ENCODE results near the gene CORO7. TPM values are rescaled to one million over a fixed set of nuclear protein-coding genes. Genes with fewer than 3 reads are reported as not detected.

CORO7 gene
- total RNA-seq, 1 experiment from 2014 or later: 42.1 TPM

DNA sequence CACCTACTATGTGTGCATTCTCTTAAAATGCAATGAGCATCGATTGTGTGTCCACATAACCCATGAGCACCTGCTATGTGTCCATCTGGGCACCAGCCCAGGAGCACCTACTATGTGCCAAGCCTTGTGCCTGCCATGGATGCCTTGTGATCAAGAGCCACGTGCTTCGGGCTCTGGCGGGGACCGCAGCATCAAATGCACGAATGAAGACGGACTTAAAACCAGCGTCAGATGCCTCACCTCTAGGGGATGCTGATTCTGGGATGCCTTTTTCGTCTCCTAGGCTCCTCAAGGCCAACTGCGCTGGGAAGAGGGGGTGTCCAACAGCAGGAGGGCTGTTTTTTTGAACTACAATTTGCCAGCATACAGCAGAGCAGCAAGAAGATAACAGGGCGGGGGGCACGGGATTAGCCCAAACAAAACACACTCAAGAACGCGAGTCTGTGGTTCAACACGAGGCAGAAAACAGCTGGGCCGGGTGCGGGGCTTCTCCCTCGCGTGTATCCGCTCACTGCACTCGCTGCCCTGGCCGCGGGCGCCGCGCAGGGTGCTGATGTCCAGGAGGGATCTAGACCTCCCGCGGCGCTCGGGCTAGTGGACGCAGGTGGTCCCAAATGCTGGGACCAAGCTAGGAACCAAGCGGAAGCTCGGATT, 101.7 kb downstream of the CORO7 start:
- POLR2A ChIA-PET (ENCODE audit: unreplicated experiment): no interaction called here
- TF ChIP-seq, protein P1, sequence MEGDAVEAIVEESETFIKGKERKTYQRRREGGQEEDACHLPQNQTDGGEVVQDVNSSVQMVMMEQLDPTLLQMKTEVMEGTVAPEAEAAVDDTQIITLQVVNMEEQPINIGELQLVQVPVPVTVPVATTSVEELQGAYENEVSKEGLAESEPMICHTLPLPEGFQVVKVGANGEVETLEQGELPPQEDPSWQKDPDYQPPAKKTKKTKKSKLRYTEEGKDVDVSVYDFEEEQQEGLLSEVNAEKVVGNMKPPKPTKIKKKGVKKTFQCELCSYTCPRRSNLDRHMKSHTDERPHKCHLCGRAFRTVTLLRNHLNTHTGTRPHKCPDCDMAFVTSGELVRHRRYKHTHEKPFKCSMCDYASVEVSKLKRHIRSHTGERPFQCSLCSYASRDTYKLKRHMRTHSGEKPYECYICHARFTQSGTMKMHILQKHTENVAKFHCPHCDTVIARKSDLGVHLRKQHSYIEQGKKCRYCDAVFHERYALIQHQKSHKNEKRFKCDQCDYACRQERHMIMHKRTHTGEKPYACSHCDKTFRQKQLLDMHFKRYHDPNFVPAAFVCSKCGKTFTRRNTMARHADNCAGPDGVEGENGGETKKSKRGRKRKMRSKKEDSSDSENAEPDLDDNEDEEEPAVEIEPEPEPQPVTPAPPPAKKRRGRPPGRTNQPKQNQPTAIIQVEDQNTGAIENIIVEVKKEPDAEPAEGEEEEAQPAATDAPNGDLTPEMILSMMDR (conservative IDR thresholded peaks at IDR 0.05): no peak
- TF ChIP-seq EZH2 (IDR thresholded peaks at IDR 0.05; ENCODE audit: low read depth): no peak
- Histone ChIP-seq H3K36me3 (ENCODE audit: low read depth) (no peaks in the 10 kb centered on the region), H3K4me3 (peak overlapping the region; percentile 60), H3K4me1 (replicated peaks; ENCODE audit: insufficient read depth) (peaks cover 26% of the 10 kb centered on the region), H3K9me3 (ENCODE audit: insufficient read depth, low read depth) (no peaks in the 10 kb centered on the region), H3K27me3 (ENCODE audit: insufficient read depth, low read depth) (no peaks in the 10 kb centered on the region), H2AFZ (peak overlapping the region; percentile 70), H4K20me1 (ENCODE audit: insufficient read depth) (peaks cover 19% of the 10 kb centered on the region), H3K4me2 (peak overlapping the region; percentile 87), H3K27ac (no peak overlapping the region), H3F3A (ENCODE audit: insufficient read depth, low read depth) (peaks cover 40% of the 10 kb centered on the region), H3K79me2 (ENCODE audit: low read depth) (peaks cover 22% of the 10 kb centered on the region), H3K9me2 (ENCODE audit: insufficient read depth) (no peaks in the 10 kb centered on the region)
- CTCF ChIA-PET: interaction anchor here (0.6 kb wide), 2 partner anchors 78 to 310 kb away, joined by 4 to 6 read pairs; no protein-coding TSS in a partner anchor
- no peak for DNase-seq
- intact Hi-C loops (cut with micrococcal nuclease; ENCODE audit: unreplicated experiment): loop anchor here (5.0 kb wide), 1 partner anchor 42 kb away; the partner anchor contains the start of gene TFAP4
- BruUV-seq (replicated peaks): TSS peak; percentile 73

DNA sequence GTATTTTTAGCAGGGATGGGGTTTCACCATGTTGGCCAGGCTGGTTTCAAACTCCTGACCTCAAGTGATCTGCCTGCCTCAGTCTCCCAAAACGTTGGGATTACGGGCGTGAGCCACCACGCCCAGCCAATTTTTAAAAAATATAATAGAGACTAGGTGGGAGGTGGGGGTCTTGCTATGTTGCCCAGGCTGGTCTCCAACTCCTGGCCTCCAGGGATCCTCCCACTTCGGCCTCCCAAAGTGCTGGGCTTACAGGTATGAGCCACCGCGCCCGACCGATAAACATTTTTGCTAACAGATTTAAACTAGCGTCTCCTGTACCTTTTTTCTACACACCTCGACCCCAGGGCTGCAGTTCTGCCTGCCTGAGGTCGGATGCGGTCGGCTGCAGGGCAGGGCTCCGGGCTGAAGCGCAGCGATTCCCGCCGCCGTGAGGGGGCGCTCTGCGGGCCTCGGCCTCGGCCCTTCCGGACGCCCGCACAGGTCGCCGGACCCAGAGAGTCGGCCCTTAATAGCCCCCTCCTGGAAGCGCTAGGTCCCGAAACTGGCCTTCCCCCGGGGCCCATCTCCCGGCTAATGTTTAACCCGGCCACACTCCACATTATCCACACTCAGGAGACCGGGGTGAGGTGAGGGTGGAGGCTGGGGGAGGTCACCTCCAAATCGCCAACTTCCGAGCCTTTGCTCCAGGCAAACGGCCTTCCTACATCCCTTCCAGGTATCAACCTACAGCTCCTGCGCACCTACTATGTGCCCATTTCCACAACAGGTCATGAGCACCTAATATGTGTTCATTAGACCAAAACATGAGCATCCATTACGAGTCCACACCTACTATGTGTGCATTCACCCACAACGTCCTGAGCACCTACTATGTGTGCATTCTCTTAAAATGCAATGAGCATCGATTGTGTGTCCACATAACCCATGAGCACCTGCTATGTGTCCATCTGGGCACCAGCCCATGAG, 102.5 kb downstream of the CORO7 start:
- no peak overlapping the region for H2AFZ ChIP-seq

More for the DNA sequence above, 102.5 kb downstream of the CORO7 start:
- peaks cover 14% of the 10 kb centered on the region for H3K79me2 ChIP-seq (ENCODE audit: low read depth)
- POLR2A ChIA-PET (ENCODE audit: unreplicated experiment): no interaction called here
- no peak overlapping the region for H3K4me3 ChIP-seq
- BruUV-seq (replicated peaks): no TSS peak
- no peaks in the 10 kb centered on the region for H3K9me2 ChIP-seq (ENCODE audit: insufficient read depth)
- H3K4me1 ChIP-seq (replicated peaks; ENCODE audit: insufficient read depth): peaks cover 32% of the 10 kb centered on the region
- no peaks in the 10 kb centered on the region for H3K27me3 ChIP-seq (ENCODE audit: insufficient read depth, low read depth)
- H3K9me3 ChIP-seq (ENCODE audit: insufficient read depth, low read depth): no peaks in the 10 kb centered on the region
- H3K27ac ChIP-seq: no peak overlapping the region
- CTCF ChIA-PET: interaction anchor here (0.6 kb wide), 1 partner anchor 309 kb away, joined by 6 read pairs; no protein-coding TSS in a partner anchor
- DNase-seq: peak; percentile 44
- intact Hi-C loops (cut with micrococcal nuclease; ENCODE audit: unreplicated experiment): no loop called here
- TF ChIP-seq, protein P1 (conservative IDR thresholded peaks at IDR 0.05): peak; percentile 74
- TF ChIP-seq EZH2 (IDR thresholded peaks at IDR 0.05; ENCODE audit: low read depth): no peak
- peaks cover 47% of the 10 kb centered on the region for H3F3A ChIP-seq (ENCODE audit: insufficient read depth, low read depth)
- H4K20me1 ChIP-seq (ENCODE audit: insufficient read depth): peaks cover 15% of the 10 kb centered on the region
- no peaks in the 10 kb centered on the region for H3K36me3 ChIP-seq (ENCODE audit: low read depth)
- peak overlapping the region; percentile 87; the same call in 1 of the 2 replicates for H3K4me2 ChIP-seq

Data from PC-9 (cell line).